Thoracic aorta (tissue), 2 donors: Measurements from ENCODE around the gene LMF2. TPM values are rescaled to one million over a fixed set of nuclear protein-coding genes. Genes with fewer than 3 reads are reported as not detected.
A peak's percentile ranks its signal among the peaks of the same experiment; 100 is the strongest.

ENCODE experiments used
- ATAC-seq: fragments of 150-250 bp; one replicate; pipeline ENCODE4 v1.8.0; 2017; ENCODE audit warnings: low read depth; ENCODE audit not compliant: insufficient number of reproducible peaks, low FRiP score
- DNase-seq: peaks from one replicate; pipeline ENCODE4 v3.0.0-alpha.2; 2020; ENCODE audit warnings: low spot score
- H3K27ac ChIP-seq, 2 donors: fragments of 200-600 bp; sonication (generic); 1 replicate in 1 of 2; 2 replicates in 1 of 2; pipeline ENCODE4 v1.5.1; 2016; ENCODE audit warnings: mild to moderate bottlenecking in 2 of 2, moderate library complexity in 2 of 2
- H3K27me3 ChIP-seq: fragments of 200-600 bp; sonication (generic); replicated peaks from 2 replicates; pipeline ENCODE4 v1.6.0; 2016; ENCODE audit warnings: mild to moderate bottlenecking; ENCODE audit not compliant: insufficient read depth
- H3K36me3 ChIP-seq: fragments of 200-600 bp; sonication (generic); one replicate; pipeline ENCODE4 v1.5.1; 2016
- H3K4me1 ChIP-seq, 2 donors: fragments of 200-600 bp; sonication (generic); 1 replicate in 1 of 2; 2 replicates in 1 of 2; pipeline versions ENCODE4 v1.5.1 to v1.6.0; 2016; ENCODE audit warnings: low read depth in 2 of 2, mild to moderate bottlenecking in 1 of 2; ENCODE audit not compliant: control insufficient read depth in 1 of 2
- H3K4me3 ChIP-seq: fragments of 200-600 bp; sonication (generic); 2 replicates; pipeline ENCODE4 v1.5.1; 2016; ENCODE audit warnings: mild to moderate bottlenecking
- H3K9me3 ChIP-seq: fragments of 200-600 bp; sonication (generic); 2 replicates; pipeline ENCODE4 v1.5.1; 2016
- CTCF ChIP-seq: fragments of 200-600 bp; sonication (generic); IDR thresholded peaks from one replicate; pipeline ENCODE4 v1.5.1; 2019; ENCODE audit warnings: antibody characterized with exemption
- total RNA-seq, 2 donors: library from RNA; depleted of rRNA; stranded (reverse); fragments of >200 nt; gene quantifications; one replicate each; pipeline versions ENCODE4 v1.1.0 to v1.2.3, GENCODE V29; 2016

Gene LMF2
- total RNA-seq, 2 donors from 2014 or later: 61.9 to 87.6 TPM

- peaks cover 35% of the 10 kb centered on the region for H3K36me3 ChIP-seq
- ATAC-seq (no peak), DNase-seq (no peak)
- peak overlapping the region; percentile 75 for H3K4me3 ChIP-seq
- no peak for TF ChIP-seq CTCF
- peak overlapping the region; percentile 69 to 75 for H3K27ac ChIP-seq
- H3K9me3 ChIP-seq: no peaks in the 10 kb centered on the region
- H3K4me1 ChIP-seq: peaks cover 15 to 25% of the 10 kb centered on the region in 2 donors
- no peaks in the 10 kb centered on the region for H3K27me3 ChIP-seq
Measured at GRCh38 chr22:50524676-50525103, 17.2 kb upstream of the LMF2 start.

- no peak overlapping the region for H3K27ac ChIP-seq
- H3K4me1 ChIP-seq: peaks cover 15 to 18% of the 10 kb centered on the region in 2 donors
- DNase-seq (no peak), ATAC-seq (no peak)
- peak overlapping the region; percentile 75 for H3K4me3 ChIP-seq
- H3K27me3 ChIP-seq: no peaks in the 10 kb centered on the region
- H3K9me3 ChIP-seq: no peaks in the 10 kb centered on the region
- H3K36me3 ChIP-seq: peaks cover 41% of the 10 kb centered on the region
- TF ChIP-seq CTCF: no peak
Measured at GRCh38 chr22:50523806-50524675, 16.5 kb upstream of the LMF2 start.

- no peak overlapping the region for H3K4me3 ChIP-seq
- no peak overlapping the region for H3K27ac ChIP-seq
- DNase-seq (no peak), ATAC-seq (no peak)
- no peak for TF ChIP-seq CTCF
- H3K36me3 ChIP-seq: peaks cover 47% of the 10 kb centered on the region
- H3K9me3 ChIP-seq: no peaks in the 10 kb centered on the region
- peaks cover 15 to 17% of the 10 kb centered on the region in 2 donors for H3K4me1 ChIP-seq
- no peaks in the 10 kb centered on the region for H3K27me3 ChIP-seq
Measured at GRCh38 chr22:50523458-50523805, 15.9 kb upstream of the LMF2 start.

GRCh38 chr22:50522806-50523438, 15.4 kb upstream of the LMF2 start:
- Histone ChIP-seq H3K27ac (no peak overlapping the region), H3K4me1 (peaks cover 15 to 17% of the 10 kb centered on the region in 2 donors), H3K36me3 (peaks cover 52% of the 10 kb centered on the region), H3K27me3 (no peaks in the 10 kb centered on the region), H3K9me3 (no peaks in the 10 kb centered on the region), H3K4me3 (no peak overlapping the region)
- DNase-seq (no peak), ATAC-seq (no peak)
- no peak for TF ChIP-seq CTCF

GRCh38 chr22:50522208-50522805, 14.8 kb upstream of the LMF2 start:
- no peak for TF ChIP-seq CTCF
- ATAC-seq: no peak
- Histone ChIP-seq H3K27me3 (no peaks in the 10 kb centered on the region), H3K4me1 (peaks cover 15 to 17% of the 10 kb centered on the region in 2 donors), H3K36me3 (peaks cover 56% of the 10 kb centered on the region), H3K27ac (no peak overlapping the region), H3K4me3 (no peak overlapping the region), H3K9me3 (no peaks in the 10 kb centered on the region)
- DNase-seq: no peak
